HG03439 (cell line): Measurements from ENCODE around the gene UBXN2A.
"Not testable (repeated sequence)": the region's sequence is repeated elsewhere in the genome, so short reads cannot be mapped to it uniquely, and the experiment has no call there.

Source experiments
- ATAC-seq: cut with Tn5 transposase; IDR thresholded peaks from one replicate; pipeline ENCODE4 v1.9.1; 2021; ENCODE audit warnings: mild to moderate bottlenecking, moderate library complexity; ENCODE audit not compliant: unreplicated experiment

The UBXN2A gene

DNA sequence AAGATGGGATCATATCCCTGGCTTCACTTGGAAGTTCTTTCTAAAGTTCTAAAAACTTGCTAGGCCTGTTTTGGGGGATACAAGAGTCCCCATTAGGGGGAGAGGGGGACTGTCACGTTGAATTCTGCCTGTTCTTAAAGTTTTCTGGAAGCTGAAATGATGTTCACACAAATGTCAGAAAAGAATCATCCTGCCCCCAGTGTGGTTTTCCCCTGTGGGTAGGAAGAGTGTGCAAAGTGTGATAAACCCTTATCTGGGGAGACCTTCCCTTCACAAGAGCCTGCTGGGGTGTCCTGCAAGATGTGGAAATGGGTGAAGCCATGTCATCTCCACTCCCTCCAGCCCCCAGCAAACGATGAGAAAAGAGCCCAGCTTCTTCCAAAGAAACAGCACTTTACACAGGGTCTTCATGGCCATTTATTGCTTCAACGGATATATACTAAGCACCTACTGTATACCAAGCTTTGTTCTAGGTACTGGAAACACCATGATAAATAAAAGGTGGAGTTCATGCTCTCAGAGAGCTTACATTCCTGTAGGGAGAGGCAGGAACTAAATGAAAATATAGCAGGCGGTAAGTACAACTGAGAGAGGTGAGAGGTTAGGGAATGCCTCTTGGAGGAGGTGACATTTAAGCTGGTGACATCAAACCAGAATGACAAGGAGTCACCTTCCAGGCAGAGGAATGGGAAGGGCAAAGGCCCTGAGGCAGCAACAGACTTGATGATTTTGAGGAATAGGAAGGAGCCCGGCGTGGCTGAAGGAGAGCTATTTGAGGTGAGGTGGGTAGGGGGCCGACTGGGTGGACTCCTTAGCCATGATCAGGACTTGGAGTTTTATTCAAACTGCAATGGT, 71.2 kb downstream of the UBXN2A start:
- ATAC-seq, result no peak

DNA sequence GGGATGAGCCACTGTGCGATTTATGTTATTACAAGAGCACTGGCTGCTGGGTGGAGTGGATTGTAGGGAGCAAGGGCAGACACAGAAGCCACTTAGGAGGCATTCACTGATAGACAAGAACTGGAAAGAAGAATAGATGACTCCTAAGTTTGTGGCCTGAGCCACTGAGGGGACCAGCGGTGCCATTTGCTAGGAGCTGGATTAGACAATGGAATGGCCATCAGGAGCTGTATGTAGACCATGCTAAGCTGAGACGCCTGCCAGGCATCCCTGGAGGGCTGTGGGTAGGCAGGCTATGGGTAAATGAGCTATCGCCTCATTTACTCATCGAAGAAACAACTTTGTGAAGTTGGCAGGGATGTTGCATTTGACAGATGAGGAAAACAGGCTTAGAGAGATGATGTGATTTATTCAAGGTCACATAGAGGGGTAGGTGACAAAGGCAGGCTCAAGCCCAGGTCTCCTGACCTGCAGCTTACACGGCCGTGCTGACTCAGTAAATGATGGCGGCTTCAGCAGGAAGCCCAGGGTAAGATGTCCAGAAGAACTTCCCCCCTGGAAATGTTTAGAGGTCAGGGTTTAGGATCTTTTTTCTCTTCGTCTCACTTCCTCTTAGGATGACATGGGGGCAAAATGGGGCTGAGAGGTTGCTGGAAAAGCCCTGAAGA, 72.4 kb downstream of the UBXN2A start:
- ATAC-seq, result no peak

DNA sequence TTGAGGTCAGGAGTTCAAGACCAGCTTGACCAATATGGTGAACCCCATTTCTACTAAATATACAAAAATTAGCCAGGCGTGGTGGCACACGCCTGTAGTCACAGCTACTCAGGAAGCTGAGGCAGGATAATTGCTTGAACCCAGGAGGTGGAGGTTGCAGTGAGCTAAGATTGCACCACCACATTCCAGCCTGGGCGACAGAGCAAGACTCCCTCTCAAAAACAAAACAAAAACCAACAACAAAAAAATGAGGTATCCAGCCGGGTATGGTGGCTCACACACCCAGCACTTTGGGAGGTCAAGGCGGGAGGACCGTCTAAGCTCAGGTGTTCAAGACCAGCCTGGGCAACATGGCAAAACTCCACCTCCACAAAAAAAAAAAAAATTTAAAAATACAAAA, 74.6 kb downstream of the UBXN2A start:
- not testable (repeated sequence) for ATAC-seq

DNA sequence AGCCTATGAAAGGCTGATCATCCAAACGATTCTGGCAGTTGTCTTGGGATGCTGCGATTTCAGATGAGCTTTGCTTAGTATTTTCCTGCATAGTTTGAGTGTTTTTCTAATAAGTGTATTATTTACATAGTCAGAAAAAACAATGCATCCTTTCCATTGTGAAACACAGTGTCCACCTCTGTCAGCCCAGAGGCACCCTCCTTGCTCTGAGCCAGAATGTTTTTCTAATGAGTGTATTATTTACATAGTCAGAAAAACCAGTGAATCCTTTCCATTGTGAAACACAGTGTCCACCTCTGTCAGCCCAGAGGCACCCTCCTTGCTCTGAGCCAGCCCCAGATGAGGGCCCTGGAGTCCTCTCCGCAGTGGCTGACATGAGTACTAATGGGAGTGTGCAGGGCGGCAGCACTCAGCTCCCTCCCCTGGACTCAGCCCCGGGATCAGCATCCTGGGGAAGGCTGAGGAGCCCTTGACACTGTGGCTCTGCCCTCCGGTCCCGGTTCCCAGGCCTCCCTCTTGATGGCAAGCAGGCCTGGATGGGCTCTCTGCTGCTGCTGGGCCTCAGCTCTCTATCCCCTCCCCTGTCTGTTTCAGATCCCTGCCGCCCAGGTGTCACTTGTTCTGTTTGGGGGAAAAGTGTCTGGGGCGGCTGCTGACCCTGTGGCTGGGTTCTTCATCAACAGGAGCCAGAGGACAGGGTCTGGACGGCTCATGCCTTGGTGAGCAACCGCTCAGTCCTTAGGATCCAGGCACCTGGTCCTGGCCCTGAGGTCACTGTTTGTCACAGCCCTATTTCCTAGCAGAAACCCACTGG, 75.5 kb downstream of the UBXN2A start:
- no peak for ATAC-seq

DNA sequence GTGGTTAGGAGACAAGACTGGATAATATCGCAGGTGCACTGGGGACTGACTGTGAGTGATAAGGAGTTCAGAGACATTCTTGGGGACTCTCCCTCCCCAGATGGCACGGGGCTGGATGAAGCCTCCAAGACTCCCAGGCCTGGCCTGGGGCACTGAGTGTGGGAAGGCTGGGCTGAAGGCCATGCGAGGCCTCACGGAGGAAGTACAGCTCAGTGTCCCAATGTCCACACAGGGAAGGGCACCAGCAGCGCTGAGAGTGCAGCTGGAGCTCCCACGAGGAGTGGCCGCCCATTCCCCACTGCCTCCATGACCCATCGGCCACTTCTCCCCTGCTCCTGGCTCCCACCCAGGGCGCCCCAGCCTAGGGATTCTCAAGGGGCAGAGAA, 76.1 kb downstream of the UBXN2A start:
- ATAC-seq, result no peak

DNA sequence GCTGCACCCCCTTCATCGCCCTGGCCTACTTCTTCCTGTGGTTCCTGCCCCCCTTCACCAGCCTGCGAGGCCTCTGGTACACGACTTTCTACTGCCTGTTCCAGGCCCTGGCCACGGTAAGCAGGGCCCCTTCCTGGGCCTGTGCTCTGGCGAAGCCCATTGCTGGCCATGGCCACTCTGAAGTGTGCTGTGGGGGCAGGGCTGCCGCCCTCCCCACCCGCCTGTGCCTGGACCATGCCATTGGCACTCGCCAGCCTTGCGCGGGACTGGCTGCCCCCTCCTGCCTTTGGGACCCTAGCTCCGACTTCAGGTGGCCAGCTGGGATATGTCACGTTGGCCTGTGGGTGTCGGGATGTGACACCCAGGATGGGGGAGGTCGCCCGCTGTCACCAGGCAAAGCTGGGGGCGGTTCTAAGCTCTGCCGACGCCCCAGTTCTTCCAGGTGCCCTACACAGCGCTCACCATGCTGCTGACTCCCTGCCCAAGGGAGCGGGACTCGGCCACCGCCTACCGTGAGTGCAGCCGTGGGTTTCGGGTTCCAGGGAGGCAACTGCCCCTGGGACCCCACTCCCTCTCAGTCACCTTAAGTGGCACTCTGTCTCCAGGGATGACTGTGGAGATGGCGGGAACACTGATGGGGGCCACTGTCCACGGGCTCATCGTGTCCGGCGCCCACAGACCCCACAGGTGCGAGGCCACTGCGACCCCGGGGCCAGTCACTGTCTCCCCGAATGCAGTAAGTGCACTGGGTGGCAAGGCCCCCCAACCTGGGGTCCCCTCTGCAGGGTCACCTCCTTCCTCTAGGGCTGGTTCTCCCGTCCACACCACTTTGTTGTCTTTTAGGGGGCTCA, 76.8 kb downstream of the UBXN2A start:
- ATAC-seq, result no peak

DNA sequence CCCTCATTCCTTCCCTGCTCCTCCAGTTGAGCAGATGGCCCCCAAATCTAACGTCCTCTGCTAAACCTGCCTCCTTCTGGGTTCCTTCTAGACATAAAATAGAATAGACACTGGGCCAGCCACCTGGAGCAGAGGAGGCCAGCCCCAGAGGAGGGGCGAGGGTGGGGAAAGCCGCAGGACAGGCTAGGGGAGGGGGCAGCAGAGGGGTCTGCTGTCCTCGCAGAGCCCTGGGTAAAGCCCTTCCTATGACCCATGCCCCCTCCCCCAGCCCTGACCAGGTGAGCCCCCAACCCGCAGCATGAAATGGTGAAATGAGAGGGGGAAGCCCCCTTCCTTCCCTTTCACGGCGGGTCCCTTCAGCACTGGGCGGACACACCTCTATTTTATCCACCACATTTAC, 77.4 kb downstream of the UBXN2A start:
- ATAC-seq, result no peak

DNA sequence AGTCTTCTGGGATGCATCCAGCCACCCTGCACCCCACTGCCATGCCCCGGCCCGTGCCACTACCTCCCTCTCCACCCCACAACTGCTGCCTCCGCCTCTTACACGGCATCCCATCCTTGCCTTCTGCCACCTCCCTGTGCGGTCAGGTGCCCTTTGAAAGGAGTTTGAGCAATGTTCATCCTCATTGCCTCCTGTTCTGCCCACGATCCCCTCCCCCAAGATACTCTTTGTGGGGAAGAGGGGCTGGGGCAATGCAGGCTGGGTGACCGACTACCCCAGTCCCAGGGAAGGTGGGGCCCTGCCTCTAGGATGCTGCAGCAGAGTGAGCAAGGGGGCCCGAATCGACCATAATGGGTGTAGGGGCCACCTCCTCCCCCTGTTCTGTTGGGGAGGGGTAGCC, 78.0 kb downstream of the UBXN2A start:
- no peak for ATAC-seq

DNA sequence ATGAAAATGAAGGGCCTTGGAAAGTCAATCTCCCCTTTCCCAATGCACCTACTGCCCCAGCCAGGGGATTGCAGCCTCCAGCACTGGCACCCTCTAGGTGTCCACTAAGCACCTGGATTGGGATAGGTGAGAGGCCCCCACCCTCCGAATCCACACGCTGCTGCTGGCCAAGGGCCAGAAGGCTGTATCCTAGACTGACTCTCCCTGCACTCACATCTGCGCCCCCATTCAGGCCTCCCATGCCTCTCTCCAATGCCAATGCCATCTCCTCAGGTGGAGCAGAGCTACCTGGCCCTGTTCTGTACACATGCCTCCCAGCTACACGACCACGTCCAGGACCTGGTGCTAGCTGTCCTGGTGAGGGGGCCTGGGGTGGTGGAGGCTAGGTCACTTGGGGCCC, 79.5 kb downstream of the UBXN2A start:
- no peak for ATAC-seq

DNA sequence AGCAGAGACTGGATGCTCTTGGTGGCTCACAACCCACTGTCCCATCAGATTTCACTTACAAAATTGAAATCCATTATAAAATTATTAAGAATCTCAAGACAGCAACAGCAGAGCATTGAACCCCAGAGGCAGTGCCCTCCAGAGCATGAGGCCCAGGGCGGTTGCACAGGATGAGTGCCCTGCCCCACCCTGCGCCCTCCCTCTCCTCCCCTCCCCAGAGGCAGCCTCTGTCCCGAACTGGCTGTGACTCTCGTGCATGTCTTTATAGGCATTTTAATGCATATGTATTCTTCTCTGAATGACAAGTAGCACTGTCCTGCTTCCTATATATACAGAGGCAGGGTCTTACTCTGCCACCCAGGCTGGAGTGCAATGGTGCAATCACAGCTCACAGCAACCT, 80.0 kb downstream of the UBXN2A start:
- ATAC-seq, result no peak

DNA sequence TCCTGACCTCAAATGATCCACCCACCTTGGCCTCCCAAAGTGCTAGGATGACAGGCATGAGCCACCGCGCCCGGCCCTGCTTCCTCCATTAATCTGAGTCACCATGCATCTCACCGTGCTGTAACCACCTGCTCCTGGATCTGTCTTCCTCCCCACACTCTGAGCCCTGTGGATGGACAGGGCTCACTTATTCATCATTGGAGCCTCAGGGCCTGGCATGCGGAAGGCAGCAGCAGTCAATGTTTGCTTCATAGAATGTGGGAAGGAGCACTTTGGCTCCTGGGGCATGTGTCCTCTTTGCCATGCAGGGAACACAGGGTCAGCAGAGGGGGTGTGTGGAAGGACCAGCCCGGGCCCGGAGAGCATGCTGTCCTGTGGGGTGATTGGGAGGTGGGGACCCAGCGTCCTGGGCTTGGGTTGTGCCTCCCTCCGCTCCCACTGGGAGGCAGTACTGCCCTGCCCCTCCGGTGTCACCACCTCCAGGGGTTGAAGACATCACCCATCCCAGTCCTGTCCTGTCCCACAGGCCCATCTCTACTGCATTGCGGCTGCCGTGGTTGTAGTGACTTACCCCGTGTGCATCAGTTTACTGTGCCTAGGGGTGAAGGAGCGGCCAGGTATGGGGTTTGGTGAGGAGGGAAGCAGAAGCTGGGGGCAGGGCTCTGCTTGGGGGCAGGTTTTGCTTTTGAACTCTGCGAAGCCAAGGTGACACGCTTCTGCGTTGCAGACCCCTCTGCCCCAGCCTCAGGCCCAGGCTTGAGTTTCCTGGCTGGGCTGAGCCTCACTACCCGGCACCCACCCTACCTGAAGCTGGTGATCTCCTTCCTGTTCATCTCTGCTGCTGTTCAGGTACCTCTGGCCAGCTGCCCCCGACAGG, 81.1 kb downstream of the UBXN2A start:
- no peak for ATAC-seq

DNA sequence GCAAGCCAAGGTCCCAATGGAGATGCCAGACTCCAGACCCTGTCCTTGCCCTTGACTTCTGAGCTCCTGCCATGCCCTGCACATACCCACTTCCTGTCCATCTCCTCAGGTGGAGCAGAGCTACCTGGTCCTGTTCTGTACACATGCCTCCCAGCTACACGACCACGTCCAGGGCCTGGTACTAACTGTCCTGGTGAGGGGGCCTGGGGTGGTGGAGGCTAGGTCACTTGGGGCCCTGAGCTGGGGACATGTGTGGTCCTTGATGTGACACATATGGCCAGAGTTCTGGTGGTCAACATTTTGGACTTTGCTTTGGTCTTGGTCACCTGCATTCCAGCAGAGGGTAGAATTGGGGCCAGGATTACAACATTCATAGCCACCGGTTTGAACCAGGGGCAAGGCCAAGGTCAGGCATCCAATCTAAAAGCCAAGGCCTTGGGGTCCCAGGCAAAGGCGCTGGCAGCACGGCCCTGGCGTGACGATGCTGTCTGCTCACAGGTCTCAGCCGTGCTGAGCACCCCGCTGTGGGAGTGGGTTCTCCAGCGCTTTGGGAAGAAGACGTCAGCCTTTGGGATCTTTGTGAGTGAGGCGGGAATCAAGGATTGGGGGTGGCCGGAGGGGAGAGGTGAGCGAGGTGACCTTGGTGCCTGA, 82.2 kb downstream of the UBXN2A start:
- ATAC-seq, result no peak

DNA sequence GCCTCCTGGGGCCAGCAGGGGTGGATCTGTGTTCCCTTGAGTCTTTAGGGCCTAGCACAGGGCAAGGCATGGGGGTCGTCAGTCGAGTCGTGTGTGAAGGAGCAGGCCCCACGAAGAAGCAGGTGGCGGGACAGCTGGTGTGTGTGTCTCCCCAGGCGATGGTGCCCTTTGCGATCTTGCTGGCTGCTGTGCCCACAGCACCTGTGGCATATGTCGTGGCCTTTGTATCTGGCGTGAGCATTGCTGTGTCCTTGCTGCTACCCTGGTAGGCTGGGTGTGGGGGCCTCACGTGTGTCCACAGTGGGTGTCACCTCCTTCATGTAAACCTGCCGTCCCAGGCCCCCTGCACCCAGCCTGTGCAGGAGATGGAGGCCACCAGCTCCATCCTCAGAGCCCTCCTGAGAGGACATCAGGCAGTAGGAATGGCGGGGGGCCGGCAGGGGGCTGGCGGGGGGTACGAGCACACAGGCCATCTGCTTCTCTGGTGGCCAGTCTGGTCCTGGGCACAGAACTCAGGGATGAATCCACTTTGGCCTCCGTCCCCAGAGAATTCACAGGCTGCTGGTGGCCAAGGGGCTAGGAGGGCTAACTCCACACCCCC, 82.8 kb downstream of the UBXN2A start:
- no peak for ATAC-seq

DNA sequence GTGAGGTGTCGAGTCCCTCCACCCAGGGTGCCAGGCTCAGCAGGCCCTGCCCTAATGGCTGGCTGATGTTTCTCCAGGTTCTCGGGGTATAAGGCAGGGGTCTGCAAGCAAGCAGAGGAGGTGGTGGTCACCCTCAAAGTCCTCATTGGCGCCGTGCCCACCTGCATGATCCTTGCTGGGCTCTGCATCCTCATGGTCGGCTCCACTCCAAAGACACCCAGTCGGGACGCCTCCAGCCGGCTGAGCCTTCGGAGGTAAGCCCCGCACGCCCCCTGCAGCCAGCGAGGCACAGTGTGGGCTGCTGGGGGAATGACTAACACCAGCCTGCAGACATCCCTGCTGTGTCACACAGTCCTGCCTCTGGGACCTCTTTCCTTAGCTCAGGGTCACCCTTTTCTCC, 83.8 kb downstream of the UBXN2A start:
- no peak for ATAC-seq

DNA sequence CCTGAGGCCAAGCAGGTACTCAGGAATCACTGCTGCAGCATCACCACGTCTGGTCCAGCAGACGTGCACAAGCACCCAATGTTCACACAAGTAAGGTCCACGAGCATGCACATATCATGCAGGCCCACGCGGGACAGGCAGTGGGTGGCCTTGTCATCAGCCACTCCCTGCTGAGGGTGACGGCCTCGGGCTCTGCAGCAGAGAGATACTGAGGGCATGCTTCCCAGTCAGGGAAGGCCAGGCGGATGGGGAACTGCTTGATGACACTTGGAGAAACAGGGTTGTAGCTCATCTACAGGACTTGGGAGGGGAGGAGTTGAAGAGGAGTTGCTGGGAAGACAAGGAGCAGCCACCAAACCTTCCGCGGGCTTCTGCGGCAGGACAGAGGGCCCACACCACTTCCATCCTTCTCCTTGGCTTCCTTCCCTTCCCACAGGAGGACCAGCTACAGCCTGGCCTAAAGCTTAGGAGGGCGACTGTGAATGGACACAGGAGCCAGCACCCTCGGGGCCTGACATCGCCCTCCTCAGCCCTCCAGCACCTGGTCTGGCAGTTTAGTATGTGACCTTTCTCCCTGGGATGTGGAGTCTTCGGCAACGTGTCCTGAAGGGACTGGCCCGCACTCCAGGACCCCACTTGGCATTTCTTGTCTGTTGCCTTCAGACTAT, 84.9 kb downstream of the UBXN2A start:
- ATAC-seq, result no peak

DNA sequence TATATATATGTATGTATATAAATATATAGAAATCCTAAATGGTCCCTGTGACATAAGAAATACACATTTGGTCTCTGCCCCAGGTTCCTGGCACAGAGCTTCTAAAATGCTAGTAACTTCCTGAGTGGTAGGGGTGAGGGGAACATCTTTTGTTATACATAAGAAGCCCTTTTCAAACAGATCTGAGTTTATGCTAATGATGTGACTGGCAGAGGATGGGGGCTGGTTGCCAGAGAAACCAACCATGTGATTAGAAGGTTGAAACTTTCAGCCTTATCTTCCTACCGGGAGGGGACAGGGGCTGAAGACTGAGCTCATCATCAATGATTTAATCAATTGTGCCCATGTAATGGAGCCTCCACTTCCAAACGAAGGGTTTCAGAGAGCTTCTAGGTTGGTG, 86.0 kb downstream of the UBXN2A start:
- ATAC-seq, result no peak

DNA sequence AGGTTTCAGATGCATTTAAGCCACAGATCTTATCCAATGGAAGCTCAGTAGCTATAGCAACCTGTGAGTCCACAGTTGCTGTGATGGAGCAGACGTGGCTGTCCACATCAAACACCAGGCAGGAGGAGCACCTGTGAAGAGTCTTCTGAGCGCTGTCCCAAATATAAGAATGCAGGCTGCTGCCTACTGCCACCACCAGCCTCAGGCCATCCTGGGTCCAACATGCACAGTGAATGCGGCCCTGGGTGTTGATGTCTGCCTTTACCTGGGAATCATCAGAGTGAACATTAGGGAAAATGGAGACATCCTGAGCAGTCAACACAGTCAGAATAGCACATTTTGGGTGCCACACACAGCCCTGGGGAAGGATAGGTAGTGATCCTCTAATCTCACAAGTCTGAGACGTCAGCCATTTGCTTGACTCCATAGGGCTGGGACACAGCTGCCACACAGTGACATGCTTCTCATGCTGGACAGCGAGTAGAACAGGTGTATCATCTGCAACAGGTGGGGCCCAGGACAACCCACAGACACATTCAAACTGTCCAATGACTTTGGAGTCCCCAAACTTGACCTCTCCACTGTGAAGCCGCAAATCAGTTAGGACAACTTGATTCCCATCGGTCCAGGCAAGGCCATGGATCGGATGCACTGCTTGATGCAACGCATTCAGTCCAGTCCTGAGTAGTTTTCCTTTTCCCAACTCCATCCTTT, 98.7 kb downstream of the UBXN2A start:
- no peak for ATAC-seq

DNA sequence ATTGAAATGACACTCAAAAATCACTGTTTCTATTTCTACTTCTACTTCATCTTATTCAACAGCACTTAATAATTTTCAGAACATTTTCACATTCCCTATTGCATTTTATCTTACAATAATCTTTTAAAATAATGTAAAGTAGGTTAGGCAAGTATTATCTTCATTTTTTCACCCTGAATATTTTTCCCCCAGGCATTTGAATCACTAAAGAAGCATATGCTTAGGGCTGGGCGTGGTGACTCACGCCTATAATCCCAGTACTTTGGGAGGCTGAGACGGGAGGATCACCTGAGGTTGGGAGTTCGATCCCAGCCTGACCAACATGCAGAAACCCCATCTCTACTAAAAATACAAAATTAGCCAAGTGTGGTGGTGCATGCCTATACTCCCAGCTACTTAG, 100.2 kb downstream of the UBXN2A start:
- no peak for ATAC-seq
